SK-N-SH (cell line): Measurements from ENCODE around the gene RPL3. TPM values are rescaled to one million over a fixed set of nuclear protein-coding genes. Genes with fewer than 3 reads are reported as not detected.
"Not testable (repeated sequence)": the region's sequence is repeated elsewhere in the genome, so short reads cannot be mapped to it uniquely, and the experiment has no call there.

ENCODE experiments used
- CTCF ChIA-PET: fragments of 300-600, 350-600 bp; formaldehyde crosslinking; extraction: SDS; loops from one replicate; lab custom pipeline; 2021; lab: Yijun Ruan, JAX
- POLR2A ChIA-PET: fragments of 350-600 bp; sonication (Branson Sonifier 250); formaldehyde crosslinking; extraction: SDS; loops from one replicate; lab custom pipeline; 2020; ENCODE audit warnings: antibody characterized with exemption, inconsistent platforms; lab: Yijun Ruan, JAX
- DNase-seq: peaks from one replicate; pipeline ENCODE4 v3.0.0; 2012
- H2AFZ ChIP-seq: fragments of 200-600 bp; sonication (generic); 2 replicates; pipeline ENCODE4 v1.8.1; 2016; ENCODE audit warnings: antibody characterized with exemption, mild to moderate bottlenecking, low read depth
- H3F3A ChIP-seq: fragments of 200-600 bp; sonication (generic); replicated peaks from 2 replicates; pipeline ENCODE3; 2016; ENCODE audit warnings: antibody characterized with exemption, mild to moderate bottlenecking; ENCODE audit not compliant: insufficient read depth
- H3K27ac ChIP-seq, 2 experiments: fragments of 200-500 bp in 1 of 2; fragments of 200-600 bp in 1 of 2; sonication (Bioruptor generic) in 1 of 2; sonication (generic), shearing (Covaris generic) in 1 of 2; 2 replicates each; pipeline versions ENCODE4 v1.5.1 to v1.6.1; 2014 to 2016; ENCODE audit warnings: low read depth in 2 of 2, inconsistent platforms in 1 of 2, low read length in 1 of 2, mild to moderate bottlenecking in 1 of 2, mixed read lengths in 1 of 2
- H3K27me3 ChIP-seq: fragments of 200-600 bp; sonication (generic), shearing (Covaris generic); 2 replicates; pipeline ENCODE4 v1.6.1; 2016; ENCODE audit warnings: mixed run types; ENCODE audit not compliant: insufficient read depth
- H3K36me3 ChIP-seq, 2 experiments: fragments of 200-500 bp in 1 of 2; fragments of 200-600 bp in 1 of 2; sonication (Bioruptor generic) in 1 of 2; sonication (generic) in 1 of 2; replicated peaks in 1 of 2; 2 replicates each; pipeline versions ENCODE3 to v1.5.1; 2014 to 2016; ENCODE audit warnings: low read length in 1 of 2, mild to moderate bottlenecking in 1 of 2; ENCODE audit not compliant: insufficient read depth in 2 of 2, control insufficient read depth in 1 of 2
- H3K4me1 ChIP-seq, 2 experiments: fragments of 200-500 bp in 1 of 2; fragments of 200-600 bp in 1 of 2; sonication (Bioruptor generic) in 1 of 2; sonication (generic), shearing (Covaris generic) in 1 of 2; 2 replicates each; pipeline versions ENCODE4 v1.5.1 to v1.6.1; 2014 to 2016; ENCODE audit warnings: low read depth in 1 of 2, low read length in 1 of 2, mixed run types in 1 of 2; ENCODE audit not compliant: insufficient read depth in 2 of 2, control insufficient read depth in 1 of 2
- H3K4me2 ChIP-seq: fragments of 200-600 bp; sonication (generic), shearing (Covaris generic); 2 replicates; pipeline ENCODE4 v1.6.1; 2017; ENCODE audit warnings: mixed run types
- H3K4me3 ChIP-seq, 2 experiments: fragments of 200-500 bp in 1 of 2; fragments of 200-600 bp in 1 of 2; sonication (Bioruptor generic) in 1 of 2; sonication (generic), shearing (Covaris generic) in 1 of 2; 2 replicates each; pipeline versions ENCODE4 v1.5.1 to v1.8.1; 2014 to 2016; ENCODE audit warnings: low read depth in 2 of 2, inconsistent platforms in 1 of 2, low read length in 1 of 2, mild to moderate bottlenecking in 1 of 2, mixed read lengths in 1 of 2, moderate library complexity in 1 of 2
- H3K79me2 ChIP-seq: fragments of 200-600 bp; sonication (generic); 2 replicates; pipeline ENCODE4 v1.8.1; 2017; ENCODE audit warnings: mild to moderate bottlenecking; ENCODE audit not compliant: insufficient read depth
- H3K9ac ChIP-seq: fragments of 200-600 bp; sonication (generic); 2 replicates; pipeline ENCODE4 v1.6.1; 2017; ENCODE audit warnings: mixed run types
- H3K9me2 ChIP-seq: fragments of 200-600 bp; sonication (generic); 2 replicates; pipeline ENCODE4 v1.6.1; 2017; ENCODE audit warnings: mixed run types
- H3K9me3 ChIP-seq: fragments of 200-600 bp; sonication (generic); 2 replicates; pipeline ENCODE4 v1.6.1; 2017; ENCODE audit warnings: mixed run types, mild to moderate bottlenecking, moderate library complexity
- H4K20me1 ChIP-seq: fragments of 200-600 bp; sonication (generic); 2 replicates; pipeline ENCODE4 v1.6.1; 2017; ENCODE audit warnings: mild to moderate bottlenecking, mixed run types; ENCODE audit not compliant: insufficient read depth
- EP300 ChIP-seq, 2 experiments: IDR thresholded peaks; 2 replicates each; pipeline versions ENCODE4 v1.4.0 to v1.6.1; 2012; ENCODE audit warnings: borderline replicate concordance in 1 of 2, low read depth in 1 of 2, low read length in 1 of 2
- EZH2phosphoT487 ChIP-seq: fragments of 200-600 bp; sonication (generic); IDR thresholded peaks from 2 replicates; pipeline ENCODE4 v1.6.1; 2017; ENCODE audit warnings: low read depth, mixed run types, mild to moderate bottlenecking, antibody characterized with exemption, moderate library complexity, borderline replicate concordance
- FOSL2 ChIP-seq: IDR thresholded peaks from 2 replicates; pipeline ENCODE4 v1.4.0; 2012; ENCODE audit warnings: low read depth, mild to moderate bottlenecking, moderate library complexity, borderline replicate concordance
- FOXJ3 ChIP-seq: sonication (generic); formaldehyde crosslinking; IDR thresholded peaks from 2 replicates; pipeline ENCODE4 v1.5.1; 2020; ENCODE audit warnings: mild to moderate bottlenecking, missing genetic modification reagents
- GABPA ChIP-seq: IDR thresholded peaks from 2 replicates; pipeline ENCODE4 v1.4.0; 2012; ENCODE audit warnings: low read depth, mild to moderate bottlenecking
- JUND ChIP-seq: IDR thresholded peaks from 2 replicates; pipeline ENCODE4 v1.4.0; 2012
- NRF1 ChIP-seq: IDR thresholded peaks from 2 replicates; pipeline ENCODE4 v1.6.1; 2012; ENCODE audit warnings: low read depth, mild to moderate bottlenecking, low read length
- POLR2AphosphoS5 ChIP-seq: IDR thresholded peaks from 2 replicates; pipeline ENCODE4 v1.6.1; 2012; ENCODE audit warnings: low read depth, low read length
- TCF12 ChIP-seq: IDR thresholded peaks from 2 replicates; pipeline ENCODE4 v1.4.0; 2012
- USF2 ChIP-seq: fragments of 150-350 bp; IDR thresholded peaks from 2 replicates; pipeline ENCODE4 v1.6.1; 2017; ENCODE audit warnings: antibody characterized with exemption, low read length, low read depth, borderline replicate concordance
- WGBS: methylation state at CpG from one replicate; pipeline ENCODE4 v1.1.6; 2017; ENCODE audit warnings: low lambda C conversion rate; 5-methylcytosine and 5-hydroxymethylcytosine counted together
- polyA plus RNA-seq, 3 experiments: library from polyadenylated mRNA; depleted of rRNA; stranded (reverse); fragments of >200 nt; gene quantifications; 2 replicates each; pipeline ENCODE4 v1.2.3, GENCODE V29; 2012
- TF ChIP-seq, protein P1 (sequence below): IDR thresholded peaks from 2 replicates; pipeline ENCODE4 v1.6.1; 2012; ENCODE audit warnings: mild to moderate bottlenecking, low read depth, low read length, moderate library complexity

The RPL3 gene
- polyA plus RNA-seq, 1 of the 3 experiments (the other 2 are of a cell fraction) = 4,976 TPM

DNA sequence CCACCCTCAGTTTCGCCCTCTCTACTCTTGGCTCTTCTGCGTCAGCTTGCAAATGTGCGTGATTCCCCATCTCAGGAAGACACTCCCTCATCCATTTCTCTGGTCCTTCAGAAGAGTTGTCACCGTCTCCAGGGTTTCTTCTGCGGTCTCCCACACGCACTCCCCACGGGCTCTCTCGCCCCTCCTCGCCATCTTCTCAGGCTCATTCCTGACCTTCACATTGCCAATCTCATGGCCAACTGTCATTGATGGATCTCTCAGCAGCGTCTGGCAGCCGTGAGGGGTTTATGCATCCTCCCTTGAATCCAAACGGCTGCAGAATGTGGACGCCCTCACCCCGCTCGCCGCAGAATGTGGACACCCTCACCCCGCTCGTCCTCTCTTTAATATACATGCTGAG, 40.8 kb upstream of the RPL3 start:
- Histone ChIP-seq H3K9me2 (no peaks in the 10 kb centered on the region), H2AFZ (no peak overlapping the region), H3K4me2 (no peak overlapping the region), H4K20me1 (no peaks in the 10 kb centered on the region), H3K27me3 (no peaks in the 10 kb centered on the region), H3K27ac (no peak overlapping the region), H3K79me2 (no peaks in the 10 kb centered on the region), H3K4me3 (no peak overlapping the region), H3K9ac (no peak overlapping the region), H3K36me3 (no peaks in the 10 kb centered on the region), H3K4me1 (peaks cover 0 to 21% of the 10 kb centered on the region in 2 experiments; a peak in 1 of 4 replicates), H3F3A (no peaks in the 10 kb centered on the region), H3K9me3 (no peaks in the 10 kb centered on the region)
- 93% methylated on average over 18 of the region's 18 CpGs for WGBS
- no peak for TF ChIP-seq GABPA
- TF ChIP-seq JUND = no peak
- TF ChIP-seq NRF1 = no peak
- no peak for TF ChIP-seq USF2
- TF ChIP-seq, protein P1, sequence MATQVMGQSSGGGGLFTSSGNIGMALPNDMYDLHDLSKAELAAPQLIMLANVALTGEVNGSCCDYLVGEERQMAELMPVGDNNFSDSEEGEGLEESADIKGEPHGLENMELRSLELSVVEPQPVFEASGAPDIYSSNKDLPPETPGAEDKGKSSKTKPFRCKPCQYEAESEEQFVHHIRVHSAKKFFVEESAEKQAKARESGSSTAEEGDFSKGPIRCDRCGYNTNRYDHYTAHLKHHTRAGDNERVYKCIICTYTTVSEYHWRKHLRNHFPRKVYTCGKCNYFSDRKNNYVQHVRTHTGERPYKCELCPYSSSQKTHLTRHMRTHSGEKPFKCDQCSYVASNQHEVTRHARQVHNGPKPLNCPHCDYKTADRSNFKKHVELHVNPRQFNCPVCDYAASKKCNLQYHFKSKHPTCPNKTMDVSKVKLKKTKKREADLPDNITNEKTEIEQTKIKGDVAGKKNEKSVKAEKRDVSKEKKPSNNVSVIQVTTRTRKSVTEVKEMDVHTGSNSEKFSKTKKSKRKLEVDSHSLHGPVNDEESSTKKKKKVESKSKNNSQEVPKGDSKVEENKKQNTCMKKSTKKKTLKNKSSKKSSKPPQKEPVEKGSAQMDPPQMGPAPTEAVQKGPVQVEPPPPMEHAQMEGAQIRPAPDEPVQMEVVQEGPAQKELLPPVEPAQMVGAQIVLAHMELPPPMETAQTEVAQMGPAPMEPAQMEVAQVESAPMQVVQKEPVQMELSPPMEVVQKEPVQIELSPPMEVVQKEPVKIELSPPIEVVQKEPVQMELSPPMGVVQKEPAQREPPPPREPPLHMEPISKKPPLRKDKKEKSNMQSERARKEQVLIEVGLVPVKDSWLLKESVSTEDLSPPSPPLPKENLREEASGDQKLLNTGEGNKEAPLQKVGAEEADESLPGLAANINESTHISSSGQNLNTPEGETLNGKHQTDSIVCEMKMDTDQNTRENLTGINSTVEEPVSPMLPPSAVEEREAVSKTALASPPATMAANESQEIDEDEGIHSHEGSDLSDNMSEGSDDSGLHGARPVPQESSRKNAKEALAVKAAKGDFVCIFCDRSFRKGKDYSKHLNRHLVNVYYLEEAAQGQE = no peak
- TF ChIP-seq POLR2AphosphoS5 = no peak
- TF ChIP-seq FOXJ3 (CRISPR knock-in tag) = no peak
- TF ChIP-seq EP300 (IDR thresholded peaks at IDR 0.05; ENCODE audit: borderline replicate concordance in 1 of 2, low read depth in 1 of 2, low read length in 1 of 2) = no peak
- no peak for DNase-seq
- ChIA-PET POLR2A (no interaction called here), CTCF (no interaction called here)

DNA sequence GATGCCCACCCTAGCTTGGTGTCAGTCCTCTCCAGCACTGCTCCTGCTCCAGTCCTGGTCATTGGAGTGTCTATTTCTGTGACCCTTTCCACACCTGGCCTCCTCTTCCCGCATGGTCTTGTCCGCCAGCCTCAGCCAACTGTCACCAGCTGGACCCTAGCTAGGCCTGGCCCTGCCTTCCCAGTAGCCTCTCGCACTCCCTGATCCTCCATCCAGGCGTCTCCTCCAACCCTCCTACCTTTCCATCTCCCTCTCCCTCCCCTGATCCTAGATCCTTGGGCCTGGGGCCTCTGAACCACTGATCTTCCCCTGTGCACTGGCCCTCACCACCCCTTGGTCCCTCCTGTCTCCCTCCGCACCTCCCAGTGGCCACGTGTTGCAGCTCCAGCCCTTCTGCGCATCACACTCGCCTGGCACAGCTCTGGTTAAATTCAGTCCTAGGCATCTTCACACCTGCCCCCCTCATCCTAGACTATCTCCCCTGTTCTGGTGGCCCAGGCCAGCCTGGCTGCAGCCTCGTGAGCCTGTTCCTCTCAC, 40.3 kb upstream of the RPL3 start:
- H2AFZ ChIP-seq = no peak overlapping the region
- no peak for TF ChIP-seq FOSL2
- TF ChIP-seq TCF12 = no peak
- no peak for TF ChIP-seq EZH2phosphoT487
- H3K9me2 ChIP-seq = no peaks in the 10 kb centered on the region
- no peaks in the 10 kb centered on the region for H3K36me3 ChIP-seq
- no peaks in the 10 kb centered on the region for H3K9me3 ChIP-seq
- no peaks in the 10 kb centered on the region for H3F3A ChIP-seq
- CTCF ChIA-PET = no interaction called here
- H3K4me1 ChIP-seq = peaks cover 0 to 21% of the 10 kb centered on the region in 2 experiments; a peak in 1 of 4 replicates
- no peaks in the 10 kb centered on the region for H3K79me2 ChIP-seq
- no peak overlapping the region for H3K9ac ChIP-seq
- no peaks in the 10 kb centered on the region for H3K27me3 ChIP-seq
- no peak overlapping the region for H3K27ac ChIP-seq
- H3K4me2 ChIP-seq = no peak overlapping the region
- DNase-seq = no peak
- POLR2A ChIA-PET = no interaction called here
- H4K20me1 ChIP-seq = no peaks in the 10 kb centered on the region
- H3K4me3 ChIP-seq = no peak overlapping the region
- 86% methylated on average over 9 of the region's 9 CpGs for whole genome bisulfite sequencing

DNA sequence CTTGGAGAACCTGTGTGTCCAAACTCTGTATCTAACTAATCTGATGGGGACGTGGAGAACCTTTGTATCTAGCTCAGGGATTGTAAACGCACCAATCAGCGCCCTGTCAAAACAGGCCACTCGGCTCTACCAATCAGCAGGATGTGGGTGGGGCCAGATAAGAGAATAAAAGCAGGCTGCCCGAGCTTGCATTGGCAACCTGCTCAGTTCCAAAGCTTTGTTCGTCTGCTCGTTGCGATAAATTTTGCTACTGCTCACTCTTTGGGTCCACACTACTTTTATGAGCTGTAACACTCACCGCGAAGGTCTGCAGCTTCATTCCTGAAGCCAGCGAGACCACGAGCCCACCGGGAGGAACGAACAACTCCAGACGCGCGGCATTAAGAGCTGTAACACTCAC, 38.8 kb upstream of the RPL3 start:
- WGBS = 93% methylated on average over 12 of the region's 17 CpGs
- H3K4me2 ChIP-seq, H3K9me3 ChIP-seq, H3K36me3 ChIP-seq, H3K79me2 ChIP-seq, CTCF ChIA-PET, H3K27ac ChIP-seq, H3K4me1 ChIP-seq, H3F3A ChIP-seq, H4K20me1 ChIP-seq, H3K4me3 ChIP-seq, POLR2A ChIA-PET, H2AFZ ChIP-seq, H3K27me3 ChIP-seq, H3K9ac ChIP-seq, H3K9me2 ChIP-seq, DNase-seq: not testable (repeated sequence)

DNA sequence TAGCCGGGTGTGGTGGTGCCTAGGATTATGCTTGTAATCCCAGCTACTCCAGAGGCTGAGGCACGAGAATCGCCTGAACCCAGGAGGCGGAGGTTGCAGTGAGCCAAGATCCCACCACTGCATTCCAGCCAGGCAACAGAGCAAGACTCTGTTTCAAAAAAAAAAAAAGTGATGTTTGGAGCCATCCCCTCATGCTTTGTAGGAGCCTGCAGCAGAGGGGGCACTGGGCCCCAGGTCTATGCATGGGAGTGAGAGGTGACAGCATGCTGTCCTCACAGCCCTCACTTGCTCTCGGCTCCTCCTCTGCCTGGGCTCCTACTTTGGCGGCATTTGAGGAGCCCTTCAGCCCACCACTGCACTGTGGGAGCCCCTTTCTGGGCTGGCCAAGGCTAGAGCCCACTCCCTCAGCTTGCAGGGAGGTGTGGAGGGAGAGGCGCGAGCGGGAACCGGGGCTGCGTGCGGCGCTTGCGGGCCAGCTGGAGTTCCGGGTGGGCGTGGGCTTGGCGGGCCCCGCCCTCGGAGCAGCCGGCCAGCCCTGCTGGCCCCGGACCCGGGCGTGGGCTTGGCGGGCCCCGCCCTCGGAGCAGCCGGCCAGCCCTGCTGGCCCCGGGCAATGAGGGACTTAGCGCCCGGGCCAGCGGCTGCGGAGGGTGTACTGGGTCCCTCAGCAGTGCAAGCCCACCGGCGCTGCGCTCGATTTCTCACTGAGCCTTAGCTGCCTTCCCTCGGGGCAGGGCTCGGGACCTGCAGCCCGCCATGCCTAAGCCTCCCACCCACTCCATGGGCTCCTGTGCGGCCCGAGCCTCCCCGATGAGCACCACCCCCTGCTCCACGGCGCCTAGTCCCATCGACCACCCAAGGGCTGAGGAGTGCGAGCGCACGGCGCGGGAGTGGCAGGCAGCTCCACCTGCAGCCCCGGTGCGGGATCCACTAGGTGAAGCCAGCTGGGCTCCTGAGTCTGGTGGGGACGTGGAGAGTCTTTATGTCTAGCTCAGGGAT, 38.0 kb upstream of the RPL3 start:
- CTCF ChIA-PET, H3K9ac ChIP-seq: not testable (repeated sequence)
- 96% methylated on average over 3 of the region's 53 CpGs for WGBS

More for the DNA sequence above, 38.0 kb upstream of the RPL3 start:
- H3K9me2 ChIP-seq, POLR2A ChIA-PET, H3F3A ChIP-seq, H3K79me2 ChIP-seq, H2AFZ ChIP-seq, H3K36me3 ChIP-seq, DNase-seq, H3K4me3 ChIP-seq, H3K27ac ChIP-seq, H3K4me2 ChIP-seq, H3K27me3 ChIP-seq, H4K20me1 ChIP-seq, H3K9me3 ChIP-seq, H3K4me1 ChIP-seq: not testable (repeated sequence)
